Measurements from ENCODE around the gene TFF1. TPM values are rescaled to one million over a fixed set of nuclear protein-coding genes. Genes with fewer than 3 reads are reported as not detected.

The TFF1 gene
- total RNA-seq, 1 donor from 2014 or later: not detected

- no peak for TF ChIP-seq CTCF (IDR thresholded peaks at IDR 0.05; ENCODE audit: unreplicated experiment)
- no peak overlapping the region for H3K4me3 Mint-ChIP-seq (ENCODE audit: unreplicated experiment)
- H3K27me3 Mint-ChIP-seq (ENCODE audit: unreplicated experiment): peaks cover 10% of the 10 kb centered on the region
- DNase-seq (ENCODE audit: low spot score): no peak
- H3K36me3 Mint-ChIP-seq (ENCODE audit: low read depth, unreplicated experiment): no peaks in the 10 kb centered on the region
- no peaks in the 10 kb centered on the region for H3K4me1 Mint-ChIP-seq (ENCODE audit: unreplicated experiment)
- H3K9me3 Mint-ChIP-seq (ENCODE audit: unreplicated experiment): no peaks in the 10 kb centered on the region
- H3K27ac Mint-ChIP-seq (ENCODE audit: unreplicated experiment): no peak overlapping the region
Observed at GRCh38 chr21:42407476-42407875, 41.1 kb upstream of the TFF1 start.

- no peaks in the 10 kb centered on the region for H3K4me1 Mint-ChIP-seq (ENCODE audit: unreplicated experiment)
- DNase-seq (ENCODE audit: low spot score): no peak
- no peak for TF ChIP-seq CTCF (IDR thresholded peaks at IDR 0.05; ENCODE audit: unreplicated experiment)
- peaks cover under 1% of the 10 kb centered on the region for H3K36me3 Mint-ChIP-seq (ENCODE audit: low read depth, unreplicated experiment)
- no peaks in the 10 kb centered on the region for H3K9me3 Mint-ChIP-seq (ENCODE audit: unreplicated experiment)
- no peak overlapping the region for H3K27ac Mint-ChIP-seq (ENCODE audit: unreplicated experiment)
- peaks cover 11% of the 10 kb centered on the region for H3K27me3 Mint-ChIP-seq (ENCODE audit: unreplicated experiment)
- no peak overlapping the region for H3K4me3 Mint-ChIP-seq (ENCODE audit: unreplicated experiment)
Observed at GRCh38 chr21:42406866-42407265, 40.5 kb upstream of the TFF1 start.

- no peaks in the 10 kb centered on the region for H3K9me3 Mint-ChIP-seq (ENCODE audit: unreplicated experiment)
- H3K4me3 Mint-ChIP-seq (ENCODE audit: unreplicated experiment): no peak overlapping the region
- TF ChIP-seq CTCF (IDR thresholded peaks at IDR 0.05; ENCODE audit: unreplicated experiment): no peak
- H3K36me3 Mint-ChIP-seq (ENCODE audit: low read depth, unreplicated experiment): peaks cover 5% of the 10 kb centered on the region
- no peak overlapping the region for H3K27ac Mint-ChIP-seq (ENCODE audit: unreplicated experiment)
- no peaks in the 10 kb centered on the region for H3K4me1 Mint-ChIP-seq (ENCODE audit: unreplicated experiment)
- DNase-seq (ENCODE audit: low spot score): no peak
- H3K27me3 Mint-ChIP-seq (ENCODE audit: unreplicated experiment): peaks cover 11% of the 10 kb centered on the region
Observed at GRCh38 chr21:42406201-42406621, 39.9 kb upstream of the TFF1 start.

- no peaks in the 10 kb centered on the region for H3K9me3 Mint-ChIP-seq (ENCODE audit: unreplicated experiment)
- peaks cover 11% of the 10 kb centered on the region for H3K27me3 Mint-ChIP-seq (ENCODE audit: unreplicated experiment)
- H3K4me1 Mint-ChIP-seq (ENCODE audit: unreplicated experiment): no peaks in the 10 kb centered on the region
- no peak for TF ChIP-seq CTCF (IDR thresholded peaks at IDR 0.05; ENCODE audit: unreplicated experiment)
- H3K4me3 Mint-ChIP-seq (ENCODE audit: unreplicated experiment): no peak overlapping the region
- DNase-seq (ENCODE audit: low spot score): no peak
- H3K27ac Mint-ChIP-seq (ENCODE audit: unreplicated experiment): no peak overlapping the region
- H3K36me3 Mint-ChIP-seq (ENCODE audit: low read depth, unreplicated experiment): peaks cover 5% of the 10 kb centered on the region
Observed at GRCh38 chr21:42405064-42406013, 39.0 kb upstream of the TFF1 start.

- no peaks in the 10 kb centered on the region for H3K4me1 Mint-ChIP-seq (ENCODE audit: unreplicated experiment)
- TF ChIP-seq CTCF (IDR thresholded peaks at IDR 0.05; ENCODE audit: unreplicated experiment): no peak
- H3K36me3 Mint-ChIP-seq (ENCODE audit: low read depth, unreplicated experiment): peaks cover 5% of the 10 kb centered on the region
- no peak overlapping the region for H3K27ac Mint-ChIP-seq (ENCODE audit: unreplicated experiment)
- no peaks in the 10 kb centered on the region for H3K9me3 Mint-ChIP-seq (ENCODE audit: unreplicated experiment)
- no peak overlapping the region for H3K4me3 Mint-ChIP-seq (ENCODE audit: unreplicated experiment)
- H3K27me3 Mint-ChIP-seq (ENCODE audit: unreplicated experiment): peaks cover 7% of the 10 kb centered on the region
- DNase-seq (ENCODE audit: low spot score): no peak
Observed at GRCh38 chr21:42404539-42404938, 38.2 kb upstream of the TFF1 start.

Measured in endothelial cell (in vitro differentiated cells).